Activated naive CD8-positive, alpha-beta T cell treated with anti-CD3 and anti-CD28 coated beads, Interleukin-2, amount 50 U/mL, for 16 hours (primary cell): Measurements from ENCODE around the gene ATP9B.
A peak's percentile ranks its signal among the peaks of the same experiment; 100 is the strongest.

ENCODE experiments used
- DNase-seq: peaks from one replicate; pipeline ENCODE4 v3.0.0-alpha.2; 2020; ENCODE audit warnings: low read depth, low spot score

The ATP9B gene

DNA sequence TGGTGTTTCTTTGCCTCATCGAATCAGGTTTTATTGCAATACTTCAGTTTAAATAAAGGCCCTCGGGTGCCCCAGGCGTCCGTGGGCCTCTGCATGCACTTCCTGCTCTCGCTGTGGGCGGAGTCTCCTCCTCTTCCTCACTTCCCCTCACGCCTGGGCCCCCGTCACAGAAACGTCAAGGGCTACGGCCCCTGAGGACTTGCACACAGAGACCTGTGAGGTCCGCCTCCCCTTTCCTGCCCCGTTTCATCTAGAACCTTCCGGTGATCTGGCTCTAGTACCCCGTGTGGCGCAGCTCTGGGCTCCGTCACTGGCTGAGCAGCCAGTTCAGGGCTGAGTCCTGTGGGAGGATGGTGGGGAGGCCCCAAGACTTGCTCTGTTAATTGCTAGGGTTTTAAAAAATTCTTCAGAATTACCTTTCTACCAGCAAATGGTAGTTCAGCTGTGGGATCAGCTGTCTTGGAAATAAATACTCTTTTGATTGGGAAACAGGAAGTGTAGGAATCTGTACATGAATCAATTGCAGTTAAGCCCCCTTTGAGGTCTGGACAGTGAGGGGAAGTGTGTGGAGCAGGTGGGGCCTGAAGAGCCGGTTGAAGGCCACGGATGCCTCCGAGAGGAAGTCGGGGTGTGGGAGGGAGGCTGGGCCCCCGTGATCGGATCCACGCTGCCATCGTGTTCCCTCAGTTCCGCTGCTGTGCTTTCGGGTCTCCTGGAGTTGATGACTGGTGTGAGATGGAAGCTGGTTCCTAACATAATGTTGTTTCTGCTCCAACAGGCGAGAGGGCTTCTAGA, 336.8 kb downstream of the ATP9B start:
- peak; percentile 50 for DNase-seq

DNA sequence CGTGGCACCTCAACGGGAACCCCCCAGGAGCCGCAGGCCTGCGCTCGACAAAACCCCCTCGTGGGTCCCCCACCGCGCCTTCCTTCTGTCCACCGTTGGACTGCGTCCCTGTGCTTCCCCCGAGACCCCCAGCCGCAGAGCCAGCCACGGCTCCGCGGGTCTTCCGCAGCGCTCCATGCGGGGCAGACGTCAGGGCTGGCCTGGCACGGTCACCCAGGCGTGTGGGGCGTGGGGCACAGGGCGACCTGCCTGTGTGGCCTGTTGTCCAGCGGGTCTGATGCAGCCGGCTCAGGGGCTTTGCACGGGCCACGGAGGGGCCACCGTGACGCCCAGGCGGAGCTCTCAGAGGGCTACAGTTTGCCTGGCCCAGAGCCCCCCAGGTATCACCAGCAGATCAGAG, 337.5 kb downstream of the ATP9B start:
- DNase-seq, result no peak

DNA sequence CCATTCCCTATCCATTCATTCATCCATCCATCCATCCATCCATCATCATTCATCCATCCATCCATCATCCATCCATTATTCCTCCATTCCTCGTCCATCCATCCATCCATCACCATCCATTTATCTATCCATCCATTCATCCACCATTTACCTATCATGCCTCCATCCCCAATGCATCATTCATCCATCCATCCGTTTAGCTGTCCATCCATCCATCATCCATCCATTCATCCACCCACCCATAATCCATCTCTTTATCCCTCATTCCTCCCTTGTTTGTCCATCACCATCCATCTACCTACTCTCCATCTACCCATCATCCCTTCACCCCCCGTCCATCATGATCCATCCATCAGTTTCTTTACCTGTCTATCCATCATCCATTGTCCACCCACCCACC, 340.1 kb downstream of the ATP9B start:
- DNase-seq, result no peak

DNA sequence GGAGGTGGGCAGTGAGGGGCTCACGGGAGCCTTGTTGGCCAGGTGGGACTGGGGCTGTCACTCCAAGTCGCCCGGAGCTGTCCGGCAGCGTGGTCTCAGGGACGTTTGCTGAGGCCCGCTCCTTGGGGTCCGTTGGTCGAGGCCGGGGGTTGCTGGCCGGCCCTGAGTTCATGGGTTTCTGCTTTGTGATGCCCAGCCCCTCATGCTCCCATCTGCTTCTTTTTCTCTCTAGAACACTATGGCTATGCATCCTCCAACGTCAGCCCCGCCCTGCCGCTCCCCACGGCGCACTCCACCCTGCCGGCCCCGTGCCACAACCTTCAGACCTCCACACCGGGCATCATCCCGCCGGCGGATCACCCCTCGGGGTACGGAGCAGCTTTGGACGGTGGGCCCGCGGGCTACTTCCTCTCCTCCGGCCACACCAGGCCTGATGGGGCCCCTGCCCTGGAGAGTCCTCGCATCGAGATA, 341.0 kb downstream of the ATP9B start:
- no peak for DNase-seq

DNA sequence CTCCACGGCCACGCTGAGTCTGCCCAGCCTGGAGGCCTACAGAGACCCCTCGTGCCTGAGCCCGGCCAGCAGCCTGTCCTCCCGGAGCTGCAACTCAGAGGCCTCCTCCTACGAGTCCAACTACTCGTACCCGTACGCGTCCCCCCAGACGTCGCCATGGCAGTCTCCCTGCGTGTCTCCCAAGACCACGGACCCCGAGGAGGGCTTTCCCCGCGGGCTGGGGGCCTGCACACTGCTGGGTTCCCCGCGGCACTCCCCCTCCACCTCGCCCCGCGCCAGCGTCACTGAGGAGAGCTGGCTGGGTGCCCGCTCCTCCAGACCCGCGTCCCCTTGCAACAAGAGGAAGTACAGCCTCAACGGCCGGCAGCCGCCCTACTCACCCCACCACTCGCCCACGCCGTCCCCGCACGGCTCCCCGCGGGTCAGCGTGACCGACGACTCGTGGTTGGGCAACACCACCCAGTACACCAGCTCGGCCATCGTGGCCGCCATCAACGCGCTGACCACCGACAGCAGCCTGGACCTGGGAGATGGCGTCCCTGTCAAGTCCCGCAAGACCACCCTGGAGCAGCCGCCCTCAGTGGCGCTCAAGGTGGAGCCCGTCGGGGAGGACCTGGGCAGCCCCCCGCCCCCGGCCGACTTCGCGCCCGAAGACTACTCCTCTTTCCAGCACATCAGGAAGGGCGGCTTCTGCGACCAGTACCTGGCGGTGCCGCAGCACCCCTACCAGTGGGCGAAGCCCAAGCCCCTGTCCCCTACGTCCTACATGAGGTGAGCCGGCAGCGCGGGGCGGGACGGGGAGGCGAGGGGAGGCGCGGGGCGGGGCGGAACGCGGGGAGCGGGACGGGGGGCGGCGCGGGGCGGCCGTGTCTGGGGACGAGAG, 341.8 kb downstream of the ATP9B start:
- no peak for DNase-seq

DNA sequence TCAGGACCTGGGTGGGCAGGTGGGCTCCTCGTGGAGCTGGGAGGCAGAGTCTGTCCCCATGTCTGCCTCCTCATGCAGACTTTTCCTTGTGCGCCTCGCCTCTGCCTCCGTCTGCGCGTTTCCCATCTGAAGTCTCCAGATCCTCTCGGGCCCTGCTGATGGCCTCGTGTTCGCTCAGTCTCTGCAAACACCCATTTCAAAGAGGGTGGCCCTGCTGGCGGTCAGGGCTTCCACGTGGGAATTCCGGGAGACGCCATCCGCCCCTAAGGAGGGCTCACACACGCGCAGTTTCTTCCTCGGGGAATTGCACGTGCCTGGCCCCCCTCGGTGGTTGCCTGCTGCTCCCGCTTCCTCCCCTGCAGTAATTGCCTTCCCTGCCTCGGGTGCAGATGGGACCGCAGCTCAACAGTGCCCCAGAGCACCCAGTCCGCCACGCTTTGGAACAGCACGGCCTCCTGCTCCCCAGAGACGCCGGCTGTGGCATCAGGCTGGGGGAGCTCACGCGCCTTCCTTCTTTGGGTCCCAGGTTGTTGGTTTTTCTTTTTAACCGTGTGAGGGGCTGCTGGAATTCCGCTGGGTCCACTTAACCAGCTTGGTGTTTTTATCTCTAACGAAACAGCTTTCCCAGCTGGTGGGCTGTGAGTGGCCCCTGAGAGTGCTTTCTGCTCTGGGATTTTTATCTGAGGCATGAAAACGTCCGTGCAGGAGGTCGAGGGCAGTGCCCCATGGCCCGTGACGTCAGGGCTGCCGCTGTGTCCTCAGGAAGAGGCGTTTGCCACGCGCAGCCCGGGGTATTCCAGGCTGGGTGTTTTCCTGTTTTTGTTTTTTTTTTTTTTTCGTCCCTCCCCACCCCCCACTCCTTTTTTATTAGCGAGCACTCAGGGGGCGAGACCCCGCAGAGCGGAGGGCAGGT, 342.7 kb downstream of the ATP9B start:
- no peak for DNase-seq

DNA sequence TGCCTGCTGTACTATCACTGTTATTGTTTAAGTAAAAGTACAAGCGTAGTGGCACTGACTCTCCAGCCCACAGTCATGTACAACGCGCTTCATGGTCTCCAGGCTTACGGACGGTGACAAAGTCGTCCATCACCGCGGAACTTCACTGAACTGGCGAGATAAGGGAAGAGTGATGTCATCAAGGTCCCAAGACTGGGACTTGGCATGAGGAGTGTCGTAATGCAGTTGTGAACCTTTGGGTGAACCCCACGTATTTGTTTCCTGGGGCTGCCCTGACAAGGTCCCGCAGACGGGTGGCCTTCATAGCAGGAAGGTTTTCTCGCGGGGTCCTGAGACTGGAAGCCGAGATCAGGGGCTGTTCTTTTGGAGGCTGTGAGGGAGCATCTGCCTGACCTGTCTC, 343.8 kb downstream of the ATP9B start:
- no peak for DNase-seq

DNA sequence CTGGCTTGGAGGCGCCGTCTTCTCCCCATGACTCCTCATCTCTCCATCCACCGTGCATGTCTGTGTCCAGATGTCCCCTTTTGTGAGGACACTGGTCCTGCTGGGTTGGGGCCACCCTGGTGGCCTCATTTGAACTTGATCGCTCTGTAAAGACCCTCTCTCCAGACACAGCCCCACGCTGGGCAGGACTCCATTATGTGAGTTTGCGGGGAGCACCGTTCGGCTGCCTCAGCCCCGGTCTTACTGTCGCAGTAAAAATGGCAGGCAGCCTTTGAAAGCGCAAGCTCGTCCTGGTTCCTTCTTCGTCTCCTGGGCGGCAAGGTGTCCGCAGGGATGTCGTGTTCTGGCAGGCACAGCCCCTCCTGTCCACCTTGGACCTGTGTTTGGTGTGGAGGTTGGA, 344.2 kb downstream of the ATP9B start:
- DNase-seq, result no peak

DNA sequence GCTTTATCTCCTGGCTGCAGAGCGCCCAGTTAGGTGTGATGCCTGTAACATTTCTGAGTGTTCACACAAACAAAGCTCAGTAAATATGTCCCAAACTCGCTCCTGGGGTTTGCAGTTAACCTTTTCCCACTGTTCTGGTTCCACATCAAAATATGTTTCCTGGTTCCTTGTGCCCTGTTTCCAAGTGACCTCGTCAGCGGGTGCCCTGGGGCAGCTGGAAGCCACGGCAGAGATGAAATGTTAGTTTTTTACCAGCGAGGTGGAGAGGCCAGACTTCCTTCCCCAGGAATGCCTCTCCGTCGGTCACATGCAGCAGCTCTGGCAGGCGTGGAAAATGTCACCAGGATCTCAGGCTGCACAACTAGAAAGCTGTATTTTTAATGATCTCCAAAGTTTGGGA, 344.7 kb downstream of the ATP9B start:
- DNase-seq, result no peak

DNA sequence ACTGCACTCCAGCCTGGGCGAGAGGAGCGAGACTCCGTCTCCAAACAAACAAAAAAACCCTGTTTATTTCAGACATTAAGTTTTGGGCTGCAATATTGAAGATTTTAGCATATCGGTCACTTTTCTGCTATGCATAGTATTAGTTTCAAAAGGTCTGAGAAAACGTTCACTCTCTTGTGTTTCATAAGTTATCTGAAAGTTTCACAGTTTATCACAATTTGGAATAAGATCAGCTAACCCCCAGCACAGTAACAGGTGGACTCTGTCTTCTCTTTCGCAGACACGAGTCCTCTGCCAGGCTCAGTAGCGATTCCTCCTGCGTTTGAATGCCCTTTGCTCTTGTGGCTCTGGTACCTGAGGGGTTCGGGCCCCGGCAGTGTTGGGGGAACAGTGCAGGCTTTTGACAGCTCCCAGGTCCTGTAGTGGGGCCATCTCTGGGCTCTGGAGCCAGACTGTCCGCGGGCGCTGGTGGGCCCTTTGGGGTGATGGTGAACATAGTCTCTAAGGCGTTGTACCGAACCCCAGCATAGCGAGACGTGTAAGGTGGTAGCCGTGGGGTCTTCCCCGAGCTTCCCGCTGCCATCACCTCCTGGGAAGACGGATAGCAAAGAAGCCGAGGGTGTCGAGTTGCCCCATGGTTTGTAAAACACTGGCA, 347.0 kb downstream of the ATP9B start:
- DNase-seq, result no peak

DNA sequence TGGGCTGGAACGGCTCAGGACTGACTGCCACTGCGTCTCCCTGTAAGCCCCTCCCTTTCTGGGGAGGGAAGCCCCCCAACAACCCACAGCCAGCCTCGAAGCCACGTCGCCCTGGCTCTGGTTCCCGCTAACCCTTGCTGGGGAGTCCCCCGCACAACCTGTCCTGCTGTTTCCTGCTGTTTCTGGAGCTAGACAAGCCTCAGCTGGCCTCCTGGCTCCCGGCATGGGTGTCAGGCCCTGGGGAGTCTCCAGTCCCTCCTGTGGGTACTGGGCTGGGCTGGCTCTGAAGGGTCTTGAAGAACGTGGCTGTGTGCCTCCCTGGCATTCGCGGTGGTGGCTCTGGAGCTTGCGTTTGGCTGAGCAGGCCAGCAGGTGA, 347.5 kb downstream of the ATP9B start:
- DNase-seq, result no peak

DNA sequence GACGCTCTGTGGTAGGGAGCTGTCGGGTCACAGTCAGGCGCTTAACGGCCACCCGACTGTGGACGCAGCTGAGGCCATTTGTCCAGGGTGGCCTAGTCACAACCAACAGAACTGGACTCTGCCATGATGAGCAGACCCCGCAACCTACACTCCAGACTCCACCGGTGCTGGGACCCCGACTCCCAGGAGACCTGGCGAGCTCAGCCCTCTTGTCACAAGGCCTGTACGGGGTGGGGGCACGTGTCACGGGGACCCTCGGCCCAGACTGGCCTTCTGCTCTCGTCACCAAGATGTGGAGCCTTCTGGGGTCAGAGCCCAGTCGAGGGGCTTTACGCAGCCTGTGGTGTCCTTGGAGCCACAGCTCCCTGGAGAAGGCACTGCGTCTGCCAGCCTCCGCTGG, 349.0 kb downstream of the ATP9B start:
- no peak for DNase-seq

DNA sequence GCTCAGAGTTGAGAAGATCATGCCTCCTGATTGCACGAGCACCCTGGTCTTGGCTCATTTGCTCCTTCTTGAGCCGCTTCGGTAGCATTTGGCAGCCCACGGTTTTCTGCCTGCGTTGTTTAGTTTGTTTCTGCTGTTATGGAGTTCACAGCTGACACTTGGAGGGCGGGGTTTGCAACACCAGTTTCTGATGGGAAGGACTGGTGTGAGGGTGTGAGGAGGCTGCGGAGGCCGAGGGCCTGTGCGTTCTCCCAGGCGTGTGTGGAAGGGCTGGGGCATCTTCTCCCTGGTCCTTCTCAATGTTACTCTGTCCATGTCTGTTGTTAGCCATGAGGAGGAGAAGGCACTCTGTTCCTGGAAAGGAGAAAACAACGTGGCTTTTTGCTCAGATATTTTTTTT, 349.4 kb downstream of the ATP9B start:
- no peak for DNase-seq

DNA sequence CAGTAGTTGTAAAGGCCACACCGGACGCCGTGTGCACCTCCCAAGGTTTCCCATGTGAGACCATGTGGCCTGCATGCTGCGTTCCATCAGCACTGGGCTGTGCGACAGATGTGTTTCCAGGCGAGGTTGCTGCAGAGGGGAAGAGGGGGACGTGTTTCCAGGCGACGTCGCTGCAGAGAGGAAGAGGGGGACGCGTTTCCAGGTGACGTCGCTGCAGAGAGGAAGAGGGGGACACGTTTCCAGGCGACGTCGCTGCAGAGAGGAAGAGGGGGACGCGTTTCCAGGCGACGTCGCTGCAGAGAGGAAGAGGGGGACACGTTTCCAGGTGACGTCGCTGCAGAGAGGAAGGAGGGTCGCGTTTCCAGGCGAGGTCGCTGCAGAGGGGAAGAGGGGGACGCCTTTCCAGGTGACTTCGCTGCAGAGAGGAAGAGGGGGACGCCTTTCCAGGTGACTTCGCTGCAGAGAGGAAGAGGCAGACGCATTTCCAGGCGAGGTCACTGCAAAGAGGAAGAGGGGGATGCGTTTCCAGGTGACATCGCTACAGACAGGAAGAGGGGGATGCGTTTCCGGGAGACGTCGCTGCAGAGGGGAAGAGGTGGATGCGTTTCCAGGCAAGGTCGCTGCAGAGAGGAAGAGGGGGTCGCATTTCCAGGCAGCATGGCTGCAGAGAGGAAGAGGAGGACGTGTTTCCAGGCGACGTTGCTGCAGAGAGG, 351.0 kb downstream of the ATP9B start:
- DNase-seq, result no peak

DNA sequence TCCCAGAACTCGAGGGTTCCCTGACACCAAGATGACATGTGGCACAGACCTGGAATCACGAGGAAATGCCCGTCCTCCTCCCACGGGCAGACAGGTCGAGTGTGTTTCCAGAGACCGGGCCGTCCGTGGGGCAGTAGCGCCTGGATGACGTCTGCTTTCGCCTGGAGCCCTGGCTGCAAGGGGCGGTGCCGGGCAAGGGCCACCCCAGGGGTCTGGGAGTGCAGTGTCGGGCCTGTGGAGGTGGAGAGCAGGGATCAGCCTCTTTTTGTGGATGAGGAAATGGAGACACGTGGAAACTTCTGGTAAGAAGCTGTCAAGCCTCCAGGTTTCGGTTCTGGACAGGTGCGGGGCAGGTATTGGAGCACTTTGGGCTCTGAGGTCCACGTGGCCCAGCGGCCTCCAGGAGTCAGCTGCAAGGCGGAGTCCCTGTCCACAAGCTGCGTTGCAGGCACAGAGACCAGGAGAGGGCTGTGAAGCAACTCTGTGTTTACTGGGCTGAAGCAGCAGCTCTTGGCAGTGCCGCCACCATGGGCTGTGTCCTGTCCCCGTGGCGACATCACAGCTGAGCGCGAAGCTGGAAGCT, 352.2 kb downstream of the ATP9B start:
- no peak for DNase-seq

DNA sequence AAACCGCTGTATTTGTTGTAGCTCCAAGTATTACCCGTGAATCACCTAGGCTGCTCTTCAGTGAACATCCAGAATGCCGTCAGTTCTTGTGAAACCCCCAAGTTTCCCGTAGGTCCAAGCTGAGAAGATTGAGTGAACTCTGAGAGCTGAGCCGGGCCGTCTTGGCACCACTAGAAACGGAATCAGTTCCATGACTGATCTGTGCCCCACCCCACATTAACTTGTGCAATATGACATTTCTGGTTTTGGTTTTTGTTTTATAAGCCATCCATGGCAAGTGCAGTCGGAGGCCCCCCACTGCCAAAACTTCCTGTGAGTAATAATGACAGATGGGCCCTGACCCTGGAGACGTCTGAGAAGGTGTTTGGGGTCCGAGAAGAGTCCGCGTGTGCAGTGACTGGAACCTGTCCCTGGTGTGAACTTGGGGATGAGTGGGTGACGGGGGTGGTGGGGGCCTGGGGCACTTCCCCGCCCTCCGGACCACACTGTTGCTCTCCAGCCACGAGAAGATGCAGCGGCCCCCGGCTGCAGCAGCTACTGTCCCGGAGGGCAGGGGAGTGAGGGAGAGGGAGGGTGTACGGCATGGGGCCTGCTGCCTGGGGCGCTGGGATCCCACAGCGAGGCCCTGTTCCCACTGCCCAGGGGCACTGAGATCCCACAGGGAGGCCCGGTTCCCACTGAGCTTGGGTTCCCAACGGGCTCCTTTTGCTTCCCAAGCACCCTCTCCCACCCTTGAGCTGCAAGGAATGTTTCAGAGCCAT, 353.0 kb downstream of the ATP9B start:
- DNase-seq, result no peak

DNA sequence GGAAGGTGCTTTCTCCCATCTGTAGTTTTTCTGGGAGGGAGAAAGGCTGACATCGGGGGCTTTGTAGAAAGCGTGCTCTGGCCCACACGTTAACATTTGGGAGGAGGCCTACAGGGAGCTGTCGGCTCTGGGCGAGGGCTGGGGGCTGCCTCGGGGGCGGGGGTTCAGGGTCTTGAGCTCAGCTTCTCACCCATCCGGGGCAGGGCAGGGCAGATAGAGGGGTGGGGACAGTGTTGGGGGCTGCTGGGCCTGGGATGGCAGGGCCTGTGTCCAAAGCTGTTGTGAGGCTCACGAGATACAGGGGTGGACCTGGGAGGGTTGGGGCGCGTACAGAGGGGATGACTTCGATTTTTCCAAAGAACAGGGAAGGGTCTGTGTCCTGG, 353.6 kb downstream of the ATP9B start:
- DNase-seq, result no peak

DNA sequence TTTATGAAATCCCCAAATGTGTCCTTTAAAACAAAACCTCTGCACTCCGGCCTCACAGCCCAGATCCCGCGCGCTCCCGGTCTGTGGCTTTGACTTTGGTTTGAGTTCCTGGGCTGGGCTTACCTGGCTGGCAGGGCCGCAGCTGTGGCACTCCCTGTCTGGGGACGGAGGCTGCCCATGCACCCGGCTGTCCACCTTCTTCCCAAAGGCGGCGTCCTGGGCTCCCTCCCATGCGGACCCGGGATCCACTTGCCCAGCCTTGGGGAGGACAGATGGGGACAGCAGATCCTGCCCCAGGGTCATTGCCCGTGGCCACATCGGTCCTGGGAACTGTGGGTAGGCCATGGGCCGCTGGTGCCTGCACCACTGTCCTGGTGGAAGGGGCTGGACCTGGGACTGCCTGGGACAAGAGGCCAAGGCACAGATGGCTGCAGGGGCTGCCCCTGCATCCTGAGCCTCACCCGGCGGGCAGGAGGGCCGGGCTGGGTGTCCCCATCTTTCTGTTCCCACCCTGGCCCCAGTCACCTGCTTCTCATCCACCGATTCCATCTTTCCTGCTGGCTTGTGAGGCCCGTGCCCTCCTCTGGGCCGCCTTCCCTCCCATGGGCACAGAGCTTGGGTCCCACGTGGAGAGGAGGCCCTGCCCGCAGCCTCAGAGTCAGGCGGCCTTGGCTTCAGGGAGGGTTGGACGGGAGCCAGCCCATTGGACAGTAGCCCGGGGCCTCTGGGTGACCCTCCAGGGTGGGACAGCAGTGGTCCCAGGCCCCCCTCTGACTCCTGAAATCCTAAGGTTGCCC, 354.2 kb downstream of the ATP9B start:
- no peak for DNase-seq
